ENCODE measurements around the gene PTPN14.

Gene PTPN14

GRCh38 chr1:214567481-214567980 lies 16.1 kb upstream of the PTPN14 start:
- DNase-seq = no peak

- no peak for DNase-seq
Observed at GRCh38 chr1:214566158-214567104, 15.0 kb upstream of the PTPN14 start.

GRCh38 chr1:214565310-214565709 lies 13.9 kb upstream of the PTPN14 start:
- DNase-seq = no peak

- no peak for DNase-seq
Observed at GRCh38 chr1:214563881-214564280, 12.5 kb upstream of the PTPN14 start.

GRCh38 chr1:214557952-214558735 lies 6.7 kb upstream of the PTPN14 start:
- DNase-seq = no peak

- DNase-seq = no peak
Observed at GRCh38 chr1:214553142-214553710, 1.8 kb upstream of the PTPN14 start.

- no peak for DNase-seq
Observed at GRCh38 chr1:214552174-214552608, 789 bp upstream of the PTPN14 start.

- no peak for DNase-seq
Observed at GRCh38 chr1:214550857-214551435, 456 bp downstream of the PTPN14 start.

GRCh38 chr1:214550013-214550856 lies 1.2 kb downstream of the PTPN14 start:
- DNase-seq = no peak

GRCh38 chr1:214549604-214550003 lies 1.8 kb downstream of the PTPN14 start:
- no peak for DNase-seq

- no peak for DNase-seq
Observed at GRCh38 chr1:214548988-214549387, 2.4 kb downstream of the PTPN14 start.

GRCh38 chr1:214548271-214548670 lies 3.1 kb downstream of the PTPN14 start:
- DNase-seq = no peak

- DNase-seq = no peak
Observed at GRCh38 chr1:214547747-214548146, 3.7 kb downstream of the PTPN14 start.

- no peak for DNase-seq
Observed at GRCh38 chr1:214546886-214547641, 4.3 kb downstream of the PTPN14 start.

- DNase-seq = no peak
Observed at GRCh38 chr1:214546084-214546483, 5.3 kb downstream of the PTPN14 start.

GRCh38 chr1:214545293-214545692 lies 6.1 kb downstream of the PTPN14 start:
- no peak for DNase-seq

- DNase-seq = no peak
Observed at GRCh38 chr1:214544791-214545190, 6.6 kb downstream of the PTPN14 start.

GRCh38 chr1:214542275-214543199 lies 8.9 kb downstream of the PTPN14 start:
- DNase-seq = no peak

GRCh38 chr1:214541693-214542092 lies 9.7 kb downstream of the PTPN14 start:
- DNase-seq = no peak

- no peak for DNase-seq
Observed at GRCh38 chr1:214541206-214541605, 10.2 kb downstream of the PTPN14 start.
